Measurements from ENCODE around the gene INAFM1. TPM values are rescaled to one million over a fixed set of nuclear protein-coding genes. Genes with fewer than 3 reads are reported as not detected.

Gene INAFM1
- total and polyA plus RNA-seq, 2 donors (not counting 3 experiments of a cell fraction or from before 2014, with no cell fraction given): 2.8 to 8.3 TPM

DNA sequence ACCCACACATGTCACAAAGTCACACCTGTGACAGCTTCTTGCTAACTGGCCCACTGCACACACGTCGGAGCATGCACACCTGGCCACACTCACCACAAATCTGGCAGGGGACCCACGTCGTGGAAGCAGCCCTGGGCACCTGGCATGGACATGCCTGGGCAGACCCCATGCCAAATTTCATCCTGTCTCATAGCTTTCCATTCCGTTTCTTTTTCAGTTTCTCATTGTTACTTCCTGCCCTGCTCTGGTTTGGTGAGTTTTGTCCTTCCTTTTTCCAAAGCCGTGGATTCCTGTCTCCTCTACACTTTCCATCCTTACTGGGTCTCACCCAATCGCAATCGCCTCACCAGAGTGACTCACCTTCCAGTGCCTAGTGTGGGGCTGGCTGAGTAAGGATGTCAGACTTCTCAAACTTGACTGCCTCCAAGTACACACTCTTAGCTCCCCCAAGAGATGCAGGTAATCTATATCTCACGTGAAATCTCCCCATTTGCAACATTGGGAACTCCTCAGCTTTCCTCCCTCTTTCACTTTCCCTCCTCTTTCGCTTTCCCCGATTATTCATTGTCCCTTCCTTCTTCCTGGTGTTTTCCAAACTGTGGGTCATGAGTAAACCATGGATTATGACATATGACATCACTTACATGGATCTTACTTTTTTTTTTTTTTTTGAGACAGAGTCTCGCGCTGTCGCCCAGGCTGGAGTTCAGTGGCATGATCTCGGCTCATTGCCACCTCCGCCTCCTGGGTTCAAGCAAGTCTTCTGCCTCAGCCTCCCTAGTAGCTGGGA lies 42.1 kb upstream of the INAFM1 start:
- Histone ChIP-seq H3K4me2 (ENCODE audit: insufficient read depth, low read length) (peak overlapping the region; percentile 68), H2AFZ (ENCODE audit: low read depth, low read length) (peak overlapping the region; percentile 38), H3K9me3 (replicated peaks; ENCODE audit: control insufficient read depth, insufficient read depth, low read length) (no peaks in the 10 kb centered on the region), H3K4me3 (replicated peaks in 1 of 3; ENCODE audit: insufficient read depth in 1 of 3, low read depth in 1 of 3, low read length in 3 of 3) (peak overlapping the region in 2 of 3 experiments; percentile 7 to 43), H3K4me1 (ENCODE audit: control insufficient read depth, extremely low read depth, insufficient read depth, low read length) (peaks cover 19% of the 10 kb centered on the region), H3K36me3 (ENCODE audit: control insufficient read depth in 2 of 2, extremely low read depth in 1 of 2, insufficient read depth in 2 of 2, low read length in 2 of 2) (no peaks in the 10 kb centered on the region), H3K27ac (ENCODE audit: insufficient read depth, low read depth, low read length) (peak overlapping the region; percentile 56), H3K27me3 (ENCODE audit: control insufficient read depth in 2 of 2, insufficient read depth in 2 of 2, low read length in 2 of 2) (no peaks in the 10 kb centered on the region), H3K9ac (replicated peaks; ENCODE audit: extremely low read depth, insufficient read depth, low read length) (peak overlapping the region; percentile 59), H4K20me1 (replicated peaks; ENCODE audit: control insufficient read depth, extremely low read depth, insufficient read depth, low read length) (no peaks in the 10 kb centered on the region), H3K9me1 (replicated peaks; ENCODE audit: control insufficient read depth, extremely low read depth, insufficient read depth, low read length) (no peaks in the 10 kb centered on the region), H3K79me2 (ENCODE audit: control insufficient read depth, insufficient read depth, low read length) (peaks cover 9% of the 10 kb centered on the region)
- FAIRE-seq: peak; percentile 99
- no TSS peak for BruUV-seq (replicated peaks)
- CTCF ChIA-PET: interaction anchor here (0.6 to 4.3 kb wide), 8 partner anchors 10 to 116 kb away, joined by 3 to 32 read pairs (median 3); no protein-coding TSS in a partner anchor
- peak; percentile 86 for DNase-seq (ENCODE audit: low read depth, low spot score)
- dilution Hi-C loops (cut with MboI; ENCODE audit: extremely low pct_ligation_motif_present, low sequenced_read_pairs) (no loop called here), intact Hi-C loops (cut with micrococcal nuclease) (no loop called here)
- TF ChIP-seq FOS (IDR thresholded peaks at IDR 0.05; ENCODE audit: borderline replicate concordance, insufficient read depth, low read length) (peak; percentile 70), MYC (IDR thresholded peaks at IDR 0.05; ENCODE audit: low read depth, low read length) (no peak), GATA2 (IDR thresholded peaks at IDR 0.05; ENCODE audit: insufficient read depth, insufficient read length, low read depth, low read length) (no peak), POLR2A (IDR thresholded peaks at IDR 0.05; ENCODE audit: low read depth, low read length) (peak; percentile 83), POLR2AphosphoS5 (IDR thresholded peaks at IDR 0.05; ENCODE audit: insufficient read depth, low read depth, low read length) (peak; percentile 58), JUN (IDR thresholded peaks at IDR 0.05; ENCODE audit: borderline replicate concordance, insufficient read depth, insufficient read length, low read depth) (peak; percentile 20), EZH2 (IDR thresholded peaks at IDR 0.05; ENCODE audit: borderline replicate concordance, low read depth, low read length, severe bottlenecking) (no peak)
- TF ChIP-seq, protein P1, sequence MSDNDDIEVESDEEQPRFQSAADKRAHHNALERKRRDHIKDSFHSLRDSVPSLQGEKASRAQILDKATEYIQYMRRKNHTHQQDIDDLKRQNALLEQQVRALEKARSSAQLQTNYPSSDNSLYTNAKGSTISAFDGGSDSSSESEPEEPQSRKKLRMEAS (IDR thresholded peaks at IDR 0.05; ENCODE audit: insufficient read depth, insufficient read length): no peak
- TF ChIP-seq, protein P2, sequence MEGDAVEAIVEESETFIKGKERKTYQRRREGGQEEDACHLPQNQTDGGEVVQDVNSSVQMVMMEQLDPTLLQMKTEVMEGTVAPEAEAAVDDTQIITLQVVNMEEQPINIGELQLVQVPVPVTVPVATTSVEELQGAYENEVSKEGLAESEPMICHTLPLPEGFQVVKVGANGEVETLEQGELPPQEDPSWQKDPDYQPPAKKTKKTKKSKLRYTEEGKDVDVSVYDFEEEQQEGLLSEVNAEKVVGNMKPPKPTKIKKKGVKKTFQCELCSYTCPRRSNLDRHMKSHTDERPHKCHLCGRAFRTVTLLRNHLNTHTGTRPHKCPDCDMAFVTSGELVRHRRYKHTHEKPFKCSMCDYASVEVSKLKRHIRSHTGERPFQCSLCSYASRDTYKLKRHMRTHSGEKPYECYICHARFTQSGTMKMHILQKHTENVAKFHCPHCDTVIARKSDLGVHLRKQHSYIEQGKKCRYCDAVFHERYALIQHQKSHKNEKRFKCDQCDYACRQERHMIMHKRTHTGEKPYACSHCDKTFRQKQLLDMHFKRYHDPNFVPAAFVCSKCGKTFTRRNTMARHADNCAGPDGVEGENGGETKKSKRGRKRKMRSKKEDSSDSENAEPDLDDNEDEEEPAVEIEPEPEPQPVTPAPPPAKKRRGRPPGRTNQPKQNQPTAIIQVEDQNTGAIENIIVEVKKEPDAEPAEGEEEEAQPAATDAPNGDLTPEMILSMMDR (IDR thresholded peaks at IDR 0.05; ENCODE audit: extremely low read depth in 1 of 2, insufficient read depth in 1 of 2, low read depth in 1 of 2, low read length in 2 of 2): no peak
- POLR2A ChIA-PET: interaction anchor here (1.3 kb wide), 1 partner anchor 12 kb away, joined by 6 read pairs; no protein-coding TSS in a partner anchor

Data from endothelial cell of umbilical vein (primary cell).